PC-3 (cell line): ENCODE data around the gene NEURL3.

Experiments used
- CTCF ChIP-seq: fragments of 300-600 bp; sonication (generic); conservative IDR thresholded peaks from 2 replicates; pipeline ENCODE4 v1.5.1; 2017; ENCODE audit warnings: antibody characterized with exemption, low read depth, mild to moderate bottlenecking, low read length
- EZH2 ChIP-seq: fragments of 300-600 bp; sonication (generic); IDR thresholded peaks from one replicate; pipeline ENCODE4 v1.6.1; 2017; ENCODE audit warnings: antibody characterized with exemption, mild to moderate bottlenecking, low read length; ENCODE audit not compliant: unreplicated experiment
- EZH2phosphoT487 ChIP-seq: fragments of 300-600 bp; sonication (generic); IDR thresholded peaks from 2 replicates; pipeline ENCODE4 v1.6.1; 2018; ENCODE audit warnings: mild to moderate bottlenecking, antibody characterized with exemption, low read length, borderline replicate concordance

GRCh38 chr2:96507957-96508520, 2.9 kb upstream of the NEURL3 start:
- TF ChIP-seq EZH2 (no peak), CTCF (peak; percentile 93), EZH2phosphoT487 (no peak)
